Fibroblast of pulmonary artery (primary cell): ENCODE data around the gene CITED2.
A peak's percentile ranks its signal among the peaks of the same experiment; 100 is the strongest.

Experiments
- DNase-seq: peaks from one replicate; pipeline ENCODE4 v3.0.0-alpha.2; 2010; ENCODE audit warnings: low read depth
- H3K4me3 ChIP-seq: replicated peaks from 2 replicates; pipeline ENCODE4 v1.5.1; 2011; ENCODE audit warnings: low read depth, mild to moderate bottlenecking, control low read depth, low read length, moderate library complexity
- CTCF ChIP-seq: IDR thresholded peaks from 2 replicates; pipeline ENCODE4 v1.5.1; 2011; ENCODE audit warnings: mild to moderate bottlenecking, control low read depth, low read length, inconsistent platforms; ENCODE audit errors: missing control alignments

CITED2 gene

GRCh38 chr6:139381216-139381865, 6.9 kb upstream of the CITED2 start:
- no peak for DNase-seq
- H3K4me3 ChIP-seq = no peak overlapping the region
- no peak for TF ChIP-seq CTCF

GRCh38 chr6:139380611-139381010, 6.2 kb upstream of the CITED2 start:
- TF ChIP-seq CTCF = no peak
- no peak for DNase-seq
- no peak overlapping the region for H3K4me3 ChIP-seq

- TF ChIP-seq CTCF = no peak
- H3K4me3 ChIP-seq = no peak overlapping the region
- DNase-seq = no peak
Measured at GRCh38 chr6:139380168-139380567, 5.7 kb upstream of the CITED2 start.

GRCh38 chr6:139378882-139379341, 4.5 kb upstream of the CITED2 start:
- TF ChIP-seq CTCF = no peak
- peak; percentile 28 for DNase-seq

GRCh38 chr6:139378226-139378625, 3.8 kb upstream of the CITED2 start:
- no peak overlapping the region for H3K4me3 ChIP-seq
- DNase-seq = no peak
- TF ChIP-seq CTCF = no peak

More at GRCh38 chr6:139378882-139379341, 4.5 kb upstream of the CITED2 start:
- no peak overlapping the region for H3K4me3 ChIP-seq

- peak; percentile 8 for TF ChIP-seq CTCF
- peak; percentile 75 for DNase-seq
- peak overlapping the region; percentile 99 for H3K4me3 ChIP-seq
Measured at GRCh38 chr6:139376604-139377218, 2.3 kb upstream of the CITED2 start.

- H3K4me3 ChIP-seq = peak overlapping the region; percentile 99
- DNase-seq = peak; percentile 67
- no peak for TF ChIP-seq CTCF
Measured at GRCh38 chr6:139376017-139376330, 1.5 kb upstream of the CITED2 start.
